IMR-90 (cell line): ENCODE measurements around the gene GPR15. TPM values are rescaled to one million over a fixed set of nuclear protein-coding genes. Genes with fewer than 3 reads are reported as not detected.

Source experiments
- ATAC-seq: fragments of 200-7000 bp; cut with Tn5 transposase; 2 replicates; pipeline ENCODE4 v1.9.1; 2020; ENCODE audit warnings: low read depth, mild to moderate bottlenecking, moderate library complexity
- BruUV-seq: library from RNA; stranded (reverse); fragments of 400-500 nt; replicated peaks from 2 replicates; lab custom pipeline; 2021; lab: Mats Ljungman, UMichigan
- CTCF ChIA-PET: fragments of 300-600 bp; formaldehyde crosslinking; extraction: SDS; loops from one replicate; lab custom pipeline; 2021; ENCODE audit warnings: antibody characterized with exemption; lab: Yijun Ruan, JAX
- POLR2A ChIA-PET: fragments of 300-600 bp; sonication (Branson Sonifier 250); formaldehyde crosslinking; loops from one replicate; lab custom pipeline; 2022; ENCODE audit warnings: antibody characterized with exemption; ENCODE audit not compliant: unreplicated experiment; lab: Charles Lee
- DNase-seq: peaks from one replicate; pipeline ENCODE4 v3.0.0; 2013
- H2AFZ ChIP-seq: replicated peaks from 2 replicates; pipeline ENCODE3; 2013; ENCODE audit warnings: low read length, mild to moderate bottlenecking; ENCODE audit not compliant: poor library complexity
- H2AK5ac ChIP-seq: 2 replicates; pipeline ENCODE4 v1.6.1; 2013; ENCODE audit warnings: low read depth, low read length, inconsistent platforms
- H2AK9ac ChIP-seq: replicated peaks from 2 replicates; pipeline ENCODE3; 2013; ENCODE audit warnings: mild to moderate bottlenecking, low read depth, low read length, moderate library complexity; ENCODE audit not compliant: poor library complexity
- H2BK120ac ChIP-seq: 2 replicates; pipeline ENCODE4 v1.6.1; 2013; ENCODE audit warnings: low read depth, low read length, inconsistent platforms
- H2BK15ac ChIP-seq: 3 replicates; pipeline ENCODE4 v1.6.1; 2013; ENCODE audit warnings: low read depth, low read length, inconsistent platforms
- H2BK20ac ChIP-seq: 2 replicates; pipeline ENCODE4 v1.6.1; 2013; ENCODE audit warnings: low read depth, mild to moderate bottlenecking, inconsistent platforms, low read length, moderate library complexity
- H2BK5ac ChIP-seq: 2 replicates; pipeline ENCODE4 v1.6.1; 2013; ENCODE audit warnings: mild to moderate bottlenecking, low read depth, low read length, inconsistent platforms; ENCODE audit not compliant: poor library complexity, severe bottlenecking
- H3K14ac ChIP-seq: replicated peaks from 2 replicates; pipeline ENCODE4 v1.6.1; 2013; ENCODE audit warnings: low read depth, low read length, inconsistent platforms
- H3K18ac ChIP-seq: 2 replicates; pipeline ENCODE4 v1.6.1; 2013; ENCODE audit warnings: low read depth, low read length, control low read depth
- H3K23ac ChIP-seq: 2 replicates; pipeline ENCODE4 v1.6.1; 2013; ENCODE audit warnings: low read depth, low read length, inconsistent platforms
- H3K27ac ChIP-seq: 2 replicates; pipeline ENCODE4 v1.5.1; 2013; ENCODE audit warnings: mild to moderate bottlenecking, control low read depth, low read length; ENCODE audit not compliant: insufficient read depth
- H3K27me3 ChIP-seq: 2 replicates; pipeline ENCODE4 v1.6.1; 2013; ENCODE audit warnings: low read length; ENCODE audit not compliant: control insufficient read depth, insufficient read depth
- H3K36me3 ChIP-seq: 2 replicates; pipeline ENCODE4 v1.6.1; 2013; ENCODE audit warnings: low read length, mixed read lengths; ENCODE audit not compliant: control insufficient read depth, insufficient read depth
- H3K4ac ChIP-seq: 2 replicates; pipeline ENCODE4 v1.6.1; 2013; ENCODE audit warnings: low read depth, low read length, inconsistent platforms
- H3K4me1 ChIP-seq: 2 replicates; pipeline ENCODE4 v1.6.1; 2013; ENCODE audit warnings: low read length, mixed read lengths; ENCODE audit not compliant: control insufficient read depth, insufficient read depth
- H3K4me2 ChIP-seq: 2 replicates; pipeline ENCODE4 v1.6.1; 2013; ENCODE audit warnings: low read depth, mild to moderate bottlenecking, control low read depth, low read length, moderate library complexity
- H3K4me3 ChIP-seq: 2 replicates; pipeline ENCODE4 v1.5.1; 2013; ENCODE audit warnings: low read depth, mild to moderate bottlenecking, control low read depth, low read length, moderate library complexity; ENCODE audit not compliant: insufficient read depth
- H3K56ac ChIP-seq: 2 replicates; pipeline ENCODE4 v1.6.1; 2013; ENCODE audit warnings: low read length, inconsistent platforms; ENCODE audit not compliant: insufficient read depth; ENCODE audit errors: extremely low read depth
- H3K79me1 ChIP-seq, 2 experiments: 2 replicates each; pipeline ENCODE4 v1.6.1; 2013; ENCODE audit warnings: low read length in 2 of 2, inconsistent platforms in 1 of 2, low read depth in 1 of 2
- H3K9ac ChIP-seq: 2 replicates; pipeline ENCODE4 v1.6.1; 2013; ENCODE audit warnings: low read depth, low read length, control low read depth
- H3K9me1 ChIP-seq: 2 replicates; pipeline ENCODE4 v1.6.1; 2013; ENCODE audit warnings: low read length, inconsistent platforms; ENCODE audit not compliant: insufficient read depth
- H3K9me3 ChIP-seq: 2 replicates; pipeline ENCODE4 v1.6.1; 2013; ENCODE audit warnings: low read length; ENCODE audit not compliant: control insufficient read depth, insufficient read depth
- H4K20me1 ChIP-seq: 2 replicates; pipeline ENCODE4 v1.6.1; 2013; ENCODE audit warnings: low read length, inconsistent platforms; ENCODE audit not compliant: insufficient read depth
- H4K5ac ChIP-seq: 2 replicates; pipeline ENCODE4 v1.6.1; 2013; ENCODE audit warnings: mild to moderate bottlenecking, low read depth, low read length, control low read depth
- H4K8ac ChIP-seq, 2 experiments: 2 replicates each; pipeline ENCODE4 v1.6.1; 2013; ENCODE audit warnings: low read depth in 2 of 2, low read length in 2 of 2, control low read depth in 1 of 2, inconsistent platforms in 1 of 2
- H4K91ac ChIP-seq: 2 replicates; pipeline ENCODE4 v1.6.1; 2013; ENCODE audit warnings: low read depth, low read length, inconsistent platforms; ENCODE audit not compliant: insufficient read depth
- CEBPB ChIP-seq: IDR thresholded peaks from 2 replicates; pipeline ENCODE4 v1.6.1; 2012; ENCODE audit warnings: low read depth, low read length, improper control_type of control experiment
- ELK1 ChIP-seq: fragments of 150-350 bp; IDR thresholded peaks from 2 replicates; pipeline ENCODE4 v1.6.1; 2016; ENCODE audit warnings: low read depth, mild to moderate bottlenecking, low read length, moderate library complexity, borderline replicate concordance
- MXI1 ChIP-seq: IDR thresholded peaks from 2 replicates; pipeline ENCODE4 v1.6.1; 2012; ENCODE audit warnings: low read depth, mild to moderate bottlenecking, low read length, moderate library complexity, borderline replicate concordance
- WGBS, 2 experiments: methylation state at CpG; one replicate each; pipeline versions ENCODE4 v1.1.5 to v1.1.7; 2013; ENCODE audit warnings: missing lambda C conversion rate in 2 of 2; ENCODE audit not compliant: insufficient read length in 1 of 2; ENCODE audit errors: extremely low coverage in 2 of 2; 5-methylcytosine and 5-hydroxymethylcytosine counted together
- dilution Hi-C: fragments of 300-500 bp; cut with HindIII; formaldehyde crosslinking; loops from one replicate; pipeline ENCODE4 v1.14.3; 2018; ENCODE audit warnings: low sequenced_read_pairs; ENCODE audit not compliant: unreplicated experiment
- in situ Hi-C: fragments of 300-500 bp; cut with MboI; formaldehyde crosslinking; loops from 3 replicates; pipeline ENCODE4 v1.14.3; 2019; ENCODE audit warnings: low sequenced_read_pairs, inconsistent platforms, mixed read lengths
- intact Hi-C: fragments of 100-400 bp; cut with micrococcal nuclease; formaldehyde crosslinking; loops from 2 replicates; pipeline ENCODE4 v1.10.0; 2022
- polyA plus RNA-seq, 3 experiments: library from polyadenylated mRNA; depleted of rRNA; stranded (reverse); fragments of >200 nt; gene quantifications; 2 replicates each; pipeline ENCODE4 v1.2.3, GENCODE V29; 2012; ENCODE audit warnings: low replicate concordance in 1 of 3
- total RNA-seq: library from RNA; depleted of rRNA; stranded (reverse); fragments of >200 nt; gene quantifications from 2 replicates; pipeline ENCODE4 v1.2.3, GENCODE V29; 2012

GPR15 gene
- total and polyA plus RNA-seq, 2 of the 4 experiments (the other 2 are of a cell fraction) = not detected

GRCh38 chr3:98512576-98512975 is 19.2 kb upstream of the GPR15 start:
- no peak overlapping the region for H3K56ac ChIP-seq
- CTCF ChIA-PET = no interaction called here
- no peak overlapping the region for H3K14ac ChIP-seq
- no peak overlapping the region for H3K4ac ChIP-seq
- H4K91ac ChIP-seq = no peak overlapping the region
- H3K4me1 ChIP-seq = no peaks in the 10 kb centered on the region
- no peaks in the 10 kb centered on the region for H3K9me3 ChIP-seq
- H3K4me3 ChIP-seq = no peak overlapping the region
- no peak overlapping the region for H2BK5ac ChIP-seq
- no peak overlapping the region for H2BK15ac ChIP-seq
- no peak overlapping the region for H4K8ac ChIP-seq
- POLR2A ChIA-PET = no interaction called here
- no peak overlapping the region for H3K9ac ChIP-seq
- H2AK5ac ChIP-seq = no peak overlapping the region
- H3K18ac ChIP-seq = no peak overlapping the region
- no TSS peak for BruUV-seq
- H3K23ac ChIP-seq = no peak overlapping the region
- dilution Hi-C loops = no loop called here
- no peaks in the 10 kb centered on the region for H3K27me3 ChIP-seq
- H3K27ac ChIP-seq = no peak overlapping the region
- intact Hi-C loops = no loop called here
- no peaks in the 10 kb centered on the region for H4K20me1 ChIP-seq
- TF ChIP-seq CEBPB (no peak), ELK1 (no peak), MXI1 (no peak)
- peaks cover 8% of the 10 kb centered on the region for H3K36me3 ChIP-seq
- no peak overlapping the region for H2BK120ac ChIP-seq
- no CpG with 5 or more reads among the region's 4 CpGs for WGBS, 2 experiments
- DNase-seq (no peak), ATAC-seq (no peak)
- H2BK20ac ChIP-seq = no peak overlapping the region
- in situ Hi-C loops = no loop called here
- H3K4me2 ChIP-seq = no peak overlapping the region
- no peak overlapping the region for H4K5ac ChIP-seq
- no peaks in the 10 kb centered on the region for H3K9me1 ChIP-seq
- no peak overlapping the region for H2AFZ ChIP-seq
- no peaks in the 10 kb centered on the region; a peak in 1 of 4 replicates for H3K79me1 ChIP-seq
- H2AK9ac ChIP-seq = no peak overlapping the region
